Tibial nerve (tissue), 4 donors: ENCODE measurements around the gene MFAP3.

ENCODE experiments used
- EP300 ChIP-seq, 2 donors: sonication (generic); formaldehyde crosslinking; IDR thresholded peaks; one replicate each; pipeline ENCODE4 v1.6.1; 2017; ENCODE audit warnings: antibody characterized with exemption in 2 of 2, mild to moderate bottlenecking in 1 of 2
- POLR2A ChIP-seq, 2 donors: fragments of 450-650 bp; IDR thresholded peaks; one replicate each; pipeline ENCODE4 v1.6.1; 2017; ENCODE audit warnings: antibody characterized with exemption in 2 of 2, mild to moderate bottlenecking in 2 of 2, moderate library complexity in 2 of 2
- TF ChIP-seq, protein P1 (sequence below), 5 experiments: fragments of 200-600 bp in 3 of 5; fragments of 450-650 bp in 2 of 5; sonication (generic) in 3 of 5; IDR thresholded peaks; one replicate each; pipeline ENCODE4 v1.5.1; 2016 to 2019; ENCODE audit warnings: antibody characterized with exemption in 5 of 5, mild to moderate bottlenecking in 3 of 5, moderate library complexity in 2 of 5

DNA sequence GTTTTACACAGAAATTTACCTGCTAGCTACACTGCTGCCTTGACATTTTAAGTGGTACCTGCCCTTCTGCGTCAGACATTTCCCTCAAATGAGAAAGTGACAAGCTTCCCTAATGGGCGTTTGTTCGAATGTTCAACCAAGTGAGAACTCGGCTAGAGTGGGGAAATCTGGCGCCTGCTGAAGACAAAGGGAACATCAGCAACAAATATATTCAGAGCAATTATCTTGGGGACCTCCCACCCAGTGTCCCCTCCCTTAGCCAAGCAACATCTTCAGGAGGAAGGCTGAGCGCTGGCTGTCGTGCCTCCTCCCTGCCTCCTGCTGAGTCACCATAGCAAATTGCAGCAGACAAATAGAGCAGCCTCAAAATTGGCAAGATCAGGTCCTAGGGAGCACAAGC is 57.1 kb downstream of the MFAP3 start:
- TF ChIP-seq POLR2A (IDR thresholded peaks at IDR 0.05) (no peak), EP300 (IDR thresholded peaks at IDR 0.05) (no peak)
- TF ChIP-seq, protein P1, sequence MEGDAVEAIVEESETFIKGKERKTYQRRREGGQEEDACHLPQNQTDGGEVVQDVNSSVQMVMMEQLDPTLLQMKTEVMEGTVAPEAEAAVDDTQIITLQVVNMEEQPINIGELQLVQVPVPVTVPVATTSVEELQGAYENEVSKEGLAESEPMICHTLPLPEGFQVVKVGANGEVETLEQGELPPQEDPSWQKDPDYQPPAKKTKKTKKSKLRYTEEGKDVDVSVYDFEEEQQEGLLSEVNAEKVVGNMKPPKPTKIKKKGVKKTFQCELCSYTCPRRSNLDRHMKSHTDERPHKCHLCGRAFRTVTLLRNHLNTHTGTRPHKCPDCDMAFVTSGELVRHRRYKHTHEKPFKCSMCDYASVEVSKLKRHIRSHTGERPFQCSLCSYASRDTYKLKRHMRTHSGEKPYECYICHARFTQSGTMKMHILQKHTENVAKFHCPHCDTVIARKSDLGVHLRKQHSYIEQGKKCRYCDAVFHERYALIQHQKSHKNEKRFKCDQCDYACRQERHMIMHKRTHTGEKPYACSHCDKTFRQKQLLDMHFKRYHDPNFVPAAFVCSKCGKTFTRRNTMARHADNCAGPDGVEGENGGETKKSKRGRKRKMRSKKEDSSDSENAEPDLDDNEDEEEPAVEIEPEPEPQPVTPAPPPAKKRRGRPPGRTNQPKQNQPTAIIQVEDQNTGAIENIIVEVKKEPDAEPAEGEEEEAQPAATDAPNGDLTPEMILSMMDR (IDR thresholded peaks at IDR 0.05) = no peak
